Fibroblast of peridontal ligament (primary cell): ENCODE data around the gene B4GALNT4.
"Not testable (repeated sequence)": the region's sequence is repeated elsewhere in the genome, so short reads cannot be mapped to it uniquely, and the experiment has no call there.

ENCODE experiments used
- DNase-seq: peaks from one replicate; pipeline ENCODE4 v3.0.0-alpha.2; 2010; ENCODE audit errors: extremely low read depth

The B4GALNT4 gene

GRCh38 chr11:373716-374551 is 4.6 kb downstream of the B4GALNT4 start:
- DNase-seq: no peak

- DNase-seq: no peak
Observed at GRCh38 chr11:375065-376025, 6.0 kb downstream of the B4GALNT4 start.

DNA sequence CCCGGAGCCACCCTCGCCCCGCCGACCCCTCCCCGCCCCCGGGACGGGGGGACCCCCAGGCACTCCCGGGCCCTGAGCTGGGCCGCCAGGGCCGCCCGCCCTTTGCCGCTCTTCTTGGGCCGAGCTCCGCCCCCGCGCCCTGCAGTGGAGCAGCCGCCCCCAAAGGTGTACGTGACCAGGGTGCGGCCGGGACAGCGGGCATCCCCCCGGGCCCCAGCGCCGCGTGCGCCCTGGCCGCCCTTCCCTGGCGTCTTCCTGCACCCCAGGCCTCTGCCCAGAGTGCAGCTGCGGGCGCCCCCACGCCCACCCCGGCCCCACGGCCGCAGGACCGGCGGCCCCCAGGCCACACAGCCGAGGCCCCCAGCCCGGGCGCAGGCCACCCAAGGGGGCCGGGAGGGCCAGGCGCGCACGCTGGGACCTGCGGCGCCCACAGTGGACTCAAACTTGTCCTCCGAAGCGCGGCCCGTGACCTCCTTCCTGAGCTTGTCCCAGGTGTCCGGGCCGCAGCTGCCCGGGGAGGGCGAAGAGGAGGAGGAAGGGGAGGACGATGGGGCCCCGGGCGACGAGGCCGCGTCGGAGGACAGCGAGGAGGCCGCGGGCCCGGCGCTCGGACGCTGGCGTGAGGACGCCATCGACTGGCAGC is 7.4 kb downstream of the B4GALNT4 start:
- DNase-seq: no peak

DNA sequence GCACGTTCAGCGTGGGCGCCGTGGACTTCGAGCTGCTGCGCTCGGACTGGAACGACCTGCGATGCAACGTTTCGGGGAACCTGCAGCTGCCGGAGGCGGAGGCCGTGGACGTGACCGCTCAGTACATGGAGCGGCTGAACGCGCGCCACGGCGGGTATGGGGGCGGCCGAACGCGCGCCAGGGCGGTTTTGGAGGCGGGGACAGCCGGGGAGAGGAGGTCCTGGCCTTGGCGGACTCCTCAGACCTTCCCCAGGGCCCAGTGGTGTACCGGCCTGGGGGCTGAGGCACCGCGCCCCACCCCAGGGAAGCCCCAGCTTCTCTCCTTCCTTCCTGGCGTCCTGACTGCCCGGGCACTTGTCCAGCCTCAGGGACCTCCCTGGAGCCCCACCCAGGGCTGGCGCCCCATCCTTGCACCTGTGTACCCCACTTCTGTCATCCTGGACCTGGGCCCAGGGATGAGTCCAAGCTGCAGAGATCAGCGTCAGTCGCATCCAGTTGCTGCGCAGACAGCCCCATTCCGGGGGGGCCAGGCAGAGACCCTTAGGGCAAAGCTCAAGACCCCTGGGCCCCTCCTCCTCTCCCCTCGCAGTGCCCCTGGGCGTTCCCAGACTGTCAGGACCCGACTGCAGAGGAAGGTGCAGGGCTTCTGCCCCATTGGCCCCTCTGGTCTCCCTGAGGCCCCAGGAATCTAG is 8.0 kb downstream of the B4GALNT4 start:
- no peak for DNase-seq

- DNase-seq: no peak
Observed at GRCh38 chr11:377883-378500, 8.7 kb downstream of the B4GALNT4 start.

GRCh38 chr11:379205-380094 is 10.2 kb downstream of the B4GALNT4 start:
- no peak for DNase-seq

GRCh38 chr11:380095-380480 is 10.8 kb downstream of the B4GALNT4 start:
- DNase-seq: no peak

DNA sequence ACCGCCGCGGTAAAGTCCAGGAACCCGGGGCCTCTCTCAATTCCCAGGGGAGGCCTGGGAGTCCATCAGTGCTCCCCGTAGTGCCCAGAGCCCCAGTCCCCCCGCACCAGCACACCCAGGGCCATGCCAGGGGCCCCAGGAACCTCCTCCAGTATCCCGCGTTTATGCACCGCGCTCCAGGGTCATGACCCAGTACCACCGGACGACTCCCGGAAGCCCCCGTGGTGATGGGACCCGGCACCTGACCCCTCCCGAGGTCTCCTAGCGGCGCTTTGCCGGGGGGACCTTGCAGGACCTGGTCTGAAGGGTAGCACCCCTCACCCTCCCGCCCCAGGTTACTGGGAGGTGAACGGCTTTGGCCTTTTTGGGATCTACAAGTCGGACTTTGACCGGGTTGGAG is 11.2 kb downstream of the B4GALNT4 start:
- no peak for DNase-seq

- no peak for DNase-seq
Observed at GRCh38 chr11:380996-381395, 11.7 kb downstream of the B4GALNT4 start.

GRCh38 chr11:381501-382072 is 12.3 kb downstream of the B4GALNT4 start:
- no peak for DNase-seq

GRCh38 chr11:382081-382629 is 12.9 kb downstream of the B4GALNT4 start:
- DNase-seq: no peak

DNA sequence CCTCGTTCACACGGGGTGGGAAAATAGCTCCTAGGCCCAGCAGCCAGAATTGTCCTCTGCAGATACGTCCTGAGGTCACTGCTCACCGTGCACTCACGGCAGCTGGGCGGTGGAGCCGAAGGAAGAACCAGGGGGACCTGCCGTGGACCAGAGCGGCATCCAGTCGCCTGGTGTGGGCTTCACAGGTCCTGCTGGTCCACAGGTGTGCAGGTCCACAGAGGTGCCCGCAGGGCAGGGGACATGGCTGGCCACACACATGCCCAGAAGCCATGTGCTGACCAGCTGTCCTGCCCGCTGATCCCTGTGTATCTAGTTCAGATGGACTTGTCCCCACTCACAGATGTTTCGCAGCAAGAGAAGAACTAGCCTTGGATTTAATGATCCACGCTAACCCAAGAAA is 14.1 kb downstream of the B4GALNT4 start:
- no peak for DNase-seq

DNA sequence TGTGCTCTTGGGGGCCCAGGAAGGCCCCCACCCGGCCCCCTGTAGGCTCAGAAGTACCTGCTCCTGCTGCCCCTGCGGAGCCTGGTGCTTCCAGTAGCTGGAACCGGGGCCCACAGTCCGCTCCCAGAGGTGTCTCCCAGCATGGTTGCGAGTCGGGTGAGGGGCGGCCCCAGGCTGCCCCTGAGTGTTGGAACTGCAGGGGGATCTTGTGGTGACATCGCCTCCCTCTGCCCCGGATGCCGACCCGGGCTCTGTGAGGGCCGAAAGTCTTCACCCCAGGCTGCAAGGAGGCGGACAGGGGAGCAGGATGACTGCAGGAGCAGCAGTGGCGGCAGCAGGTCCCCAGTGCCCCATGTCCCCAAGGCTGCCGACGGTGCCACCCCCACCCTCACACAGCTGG is 15.2 kb downstream of the B4GALNT4 start:
- no peak for DNase-seq

- no peak for DNase-seq
Observed at GRCh38 chr11:385594-386351, 16.5 kb downstream of the B4GALNT4 start.

GRCh38 chr11:386483-386882 is 17.2 kb downstream of the B4GALNT4 start:
- DNase-seq: no peak

- DNase-seq: no peak
Observed at GRCh38 chr11:387193-387793, 18.0 kb downstream of the B4GALNT4 start.

GRCh38 chr11:389369-389768 is 20.1 kb downstream of the B4GALNT4 start:
- not testable (repeated sequence) for DNase-seq

DNA sequence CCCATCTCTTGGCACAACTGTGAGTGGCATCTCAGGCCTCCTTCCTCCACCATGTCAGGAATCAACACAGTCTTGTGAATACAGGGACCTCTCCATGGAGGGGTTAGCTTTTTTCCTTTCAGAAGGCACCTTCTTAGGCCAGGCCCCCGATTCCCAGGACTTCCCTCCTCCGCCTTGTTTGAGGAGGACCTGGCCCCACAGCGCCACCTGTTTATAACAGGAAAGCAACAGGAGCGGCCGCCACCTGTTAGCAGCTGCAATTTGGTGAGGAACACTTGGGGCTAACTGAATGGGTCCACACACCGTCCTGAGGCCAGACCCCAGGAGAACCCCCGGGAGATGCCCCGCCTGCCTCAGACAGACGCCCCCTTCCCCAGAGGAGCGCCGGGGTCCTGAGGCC is 20.9 kb downstream of the B4GALNT4 start:
- DNase-seq: no peak
